H1 (cell line): ENCODE data around the gene IL1R1. TPM values are rescaled to one million over a fixed set of nuclear protein-coding genes. Genes with fewer than 3 reads are reported as not detected.

Experiments
- CTCF ChIA-PET: fragments of 300-600 bp; sonication (Branson Sonifier 250); formaldehyde crosslinking; loops from one replicate; lab custom pipeline; 2021; ENCODE audit not compliant: partially characterized antibody; lab: Charles Lee
- POLR2A ChIA-PET: fragments of 300-600 bp; sonication (Branson Sonifier 250); formaldehyde crosslinking; loops from one replicate; lab custom pipeline; 2021; ENCODE audit warnings: inconsistent platforms; ENCODE audit not compliant: partially characterized antibody; lab: Charles Lee
- DNase-seq, 2 experiments: peaks; one replicate each; pipeline versions ENCODE4 v3.0.0 to v3.0.0-alpha.2; 2010 to 2022; ENCODE audit warnings: low spot score in 2 of 2, low read depth in 1 of 2, mixed read lengths in 1 of 2
- FAIRE-seq: peaks from 2 replicates; lab custom pipeline; 2011; peaks lifted over from hg19 to GRCh38; lab: Jason Lieb, UNC
- H2AFZ ChIP-seq: 2 replicates; pipeline ENCODE4 v1.8.1; 2012; ENCODE audit warnings: low read length, inconsistent platforms
- H2AK5ac ChIP-seq: 2 replicates; pipeline ENCODE4 v1.6.1; 2013; ENCODE audit warnings: low read depth, low read length
- H2BK120ac ChIP-seq: replicated peaks from 2 replicates; pipeline ENCODE3; 2013; ENCODE audit warnings: low read depth, low read length, inconsistent platforms
- H2BK12ac ChIP-seq: 2 replicates; pipeline ENCODE4 v1.6.1; 2013; ENCODE audit warnings: low read depth, low read length
- H2BK15ac ChIP-seq: 2 replicates; pipeline ENCODE4 v1.6.1; 2013; ENCODE audit warnings: low read length
- H2BK20ac ChIP-seq: 2 replicates; pipeline ENCODE4 v1.6.1; 2013; ENCODE audit warnings: low read length
- H2BK5ac ChIP-seq: 2 replicates; pipeline ENCODE4 v1.6.1; 2013; ENCODE audit warnings: low read depth, low read length
- H3K14ac ChIP-seq: 2 replicates; pipeline ENCODE4 v1.6.1; 2013; ENCODE audit warnings: inconsistent platforms; ENCODE audit not compliant: insufficient read length
- H3K18ac ChIP-seq: 2 replicates; pipeline ENCODE4 v1.6.1; 2013; ENCODE audit warnings: low read length; ENCODE audit errors: extremely low read depth
- H3K23ac ChIP-seq: 2 replicates; pipeline ENCODE4 v1.6.1; 2013; ENCODE audit warnings: inconsistent platforms; ENCODE audit not compliant: insufficient read length
- H3K23me2 ChIP-seq: 2 replicates; pipeline ENCODE4 v1.6.1; 2013; ENCODE audit warnings: low read depth, low read length
- H3K27ac ChIP-seq: 2 replicates; pipeline ENCODE4 v1.6.1; 2011; ENCODE audit warnings: low read depth, low read length, inconsistent platforms
- H3K27me3 ChIP-seq, 4 experiments: replicated peaks in 1 of 4; 1 replicate in 1 of 4; 2 replicates in 3 of 4; pipeline versions ENCODE4 v1.6.1 to v1.8.1; 2011 to 2013; ENCODE audit warnings: low read length in 3 of 4, mild to moderate bottlenecking in 3 of 4, inconsistent platforms in 2 of 4, mixed read lengths in 2 of 4, moderate library complexity in 1 of 4; ENCODE audit not compliant: control insufficient read depth in 3 of 4, insufficient read depth in 3 of 4; ENCODE audit errors: extremely low read depth in 1 of 4
- H3K36me3 ChIP-seq, 4 experiments: 2 replicates each; pipeline versions ENCODE4 v1.6.1 to v1.8.1; 2011 to 2013; ENCODE audit warnings: mild to moderate bottlenecking in 4 of 4, low read length in 3 of 4, moderate library complexity in 2 of 4, control low read depth in 1 of 4, inconsistent platforms in 1 of 4; ENCODE audit not compliant: insufficient read depth in 4 of 4, control insufficient read depth in 2 of 4
- H3K4ac ChIP-seq: replicated peaks from 2 replicates; pipeline ENCODE3; 2013; ENCODE audit warnings: low read length, low read depth, mixed read lengths, inconsistent platforms; ENCODE audit not compliant: insufficient read length
- H3K4me1 ChIP-seq, 4 experiments: replicated peaks in 1 of 4; 1 replicate in 1 of 4; 2 replicates in 3 of 4; pipeline versions ENCODE4 v1.6.1 to v1.8.1; 2011 to 2013; ENCODE audit warnings: low read length in 3 of 4, inconsistent platforms in 2 of 4, mixed read lengths in 1 of 4; ENCODE audit not compliant: insufficient read depth in 4 of 4, control insufficient read depth in 3 of 4
- H3K4me2 ChIP-seq, 2 experiments: 2 replicates each; pipeline versions ENCODE4 v1.6.1 to v1.8.1; 2011 to 2013; ENCODE audit warnings: low read depth in 2 of 2, low read length in 2 of 2, control low read depth in 1 of 2, inconsistent platforms in 1 of 2, mild to moderate bottlenecking in 1 of 2; ENCODE audit not compliant: insufficient read depth in 1 of 2
- H3K4me3 ChIP-seq, 4 experiments: fragments of 200-600, 300-600 bp in 1 of 4; sonication (generic), shearing (Covaris generic), sonication (Bioruptor Twin) in 1 of 4; 2 replicates each; pipeline versions ENCODE4 v1.5.1 to v1.8.1; 2011 to 2016; ENCODE audit warnings: low read length in 4 of 4, low read depth in 3 of 4, control low read depth in 2 of 4, inconsistent platforms in 2 of 4, mild to moderate bottlenecking in 2 of 4, mixed read lengths in 1 of 4, moderate library complexity in 1 of 4; ENCODE audit not compliant: insufficient read depth in 2 of 4; ENCODE audit errors: extremely low read depth in 1 of 4
- H3K56ac ChIP-seq: replicated peaks from 2 replicates; pipeline ENCODE3; 2013; ENCODE audit warnings: low read depth, mild to moderate bottlenecking, mixed read lengths, low read length, inconsistent platforms; ENCODE audit not compliant: insufficient read length
- H3K79me1 ChIP-seq: 2 replicates; pipeline ENCODE4 v1.6.1; 2013; ENCODE audit warnings: low read depth, low read length, control low read depth
- H3K79me2 ChIP-seq, 2 experiments: 2 replicates each; pipeline versions ENCODE4 v1.6.1 to v1.8.1; 2012 to 2013; ENCODE audit warnings: low read length in 2 of 2, mild to moderate bottlenecking in 2 of 2, inconsistent platforms in 1 of 2; ENCODE audit not compliant: insufficient read depth in 2 of 2, control insufficient read depth in 1 of 2
- H3K9ac ChIP-seq, 4 experiments: replicated peaks in 1 of 4; 1 replicate in 1 of 4; 2 replicates in 3 of 4; pipeline versions ENCODE4 v1.6.1 to v1.8.1; 2011 to 2013; ENCODE audit warnings: low read depth in 3 of 4, low read length in 3 of 4, control low read depth in 2 of 4, mild to moderate bottlenecking in 2 of 4, moderate library complexity in 2 of 4, inconsistent platforms in 1 of 4; ENCODE audit errors: extremely low read depth in 1 of 4
- H3K9me3 ChIP-seq, 2 experiments: 2 replicates each; pipeline versions ENCODE4 v1.6.1 to v1.8.1; 2012 to 2013; ENCODE audit warnings: mild to moderate bottlenecking in 2 of 2, moderate library complexity in 2 of 2, control low read depth in 1 of 2, inconsistent platforms in 1 of 2, low read depth in 1 of 2, low read length in 1 of 2, mixed read lengths in 1 of 2; ENCODE audit not compliant: insufficient read depth in 2 of 2
- H4K20me1 ChIP-seq, 2 experiments: replicated peaks in 1 of 2; 2 replicates each; pipeline versions ENCODE3 to v1.8.1; 2011 to 2013; ENCODE audit warnings: inconsistent platforms in 2 of 2, low read length in 2 of 2, mild to moderate bottlenecking in 1 of 2; ENCODE audit not compliant: insufficient read depth in 2 of 2, control insufficient read depth in 1 of 2
- H4K5ac ChIP-seq: 2 replicates; pipeline ENCODE4 v1.6.1; 2013; ENCODE audit warnings: low read length, low read depth, mixed read lengths, inconsistent platforms; ENCODE audit not compliant: insufficient read length
- H4K8ac ChIP-seq: 2 replicates; pipeline ENCODE4 v1.8.0; 2013; ENCODE audit warnings: mild to moderate bottlenecking, moderate library complexity, low read length, inconsistent platforms; ENCODE audit not compliant: insufficient read depth; ENCODE audit errors: extremely low read depth
- H4K91ac ChIP-seq: replicated peaks from 2 replicates; pipeline ENCODE3; 2013; ENCODE audit warnings: low read length, mixed read lengths, inconsistent platforms; ENCODE audit not compliant: insufficient read length
- BACH1 ChIP-seq: IDR thresholded peaks from 2 replicates; pipeline ENCODE4 v1.6.1; 2012; ENCODE audit warnings: low read length, improper control_type of control experiment
- CEBPB ChIP-seq: IDR thresholded peaks from 2 replicates; pipeline ENCODE4 v1.6.1; 2012; ENCODE audit warnings: low read depth, low read length
- CTCF ChIP-seq, 3 experiments: IDR thresholded peaks; 1 replicate in 2 of 3; 2 replicates in 1 of 3; pipeline versions ENCODE4 v1.5.1 to v1.6.1; 2011; ENCODE audit warnings: low read length in 3 of 3, mild to moderate bottlenecking in 3 of 3, inconsistent platforms in 2 of 3, low read depth in 1 of 3, moderate library complexity in 1 of 3; ENCODE audit not compliant: insufficient read depth in 1 of 3; ENCODE audit errors: control extremely low read depth in 1 of 3
- EZH2 ChIP-seq: fragments of 200-600 bp; sonication (generic); IDR thresholded peaks from 2 replicates; pipeline ENCODE4 v1.7.1; 2012; ENCODE audit warnings: low read depth, mild to moderate bottlenecking, moderate library complexity, low read length, inconsistent platforms; ENCODE audit not compliant: severe bottlenecking
- JUND ChIP-seq: IDR thresholded peaks from 2 replicates; pipeline ENCODE4 v1.6.1; 2011; ENCODE audit warnings: mild to moderate bottlenecking, improper control_type of control experiment, low read length
- POLR2AphosphoS5 ChIP-seq: IDR thresholded peaks from 2 replicates; pipeline ENCODE4 v1.6.1; 2011; ENCODE audit warnings: low read depth, low read length
- RBBP5 ChIP-seq: IDR thresholded peaks from 2 replicates; pipeline ENCODE4 v1.7.1; 2012; ENCODE audit warnings: low read depth, mild to moderate bottlenecking, inconsistent platforms, low read length, moderate library complexity, borderline replicate concordance
- SUZ12 ChIP-seq: fragments of 200-600 bp; sonication (generic); IDR thresholded peaks from 2 replicates; pipeline ENCODE4 v1.6.1; 2012; ENCODE audit warnings: mild to moderate bottlenecking, inconsistent platforms, low read length, moderate library complexity, mixed read lengths
- TCF12 ChIP-seq: IDR thresholded peaks from 2 replicates; pipeline ENCODE4 v1.6.1; 2011; ENCODE audit warnings: low read depth, mild to moderate bottlenecking, low read length
- WGBS, 2 experiments: shearing (Covaris generic) in 1 of 2; methylation state at CpG; one replicate each; pipeline versions ENCODE4 v1.1.6 to v1.1.7; 2013 to 2015; ENCODE audit warnings: low lambda C conversion rate in 2 of 2, mixed read lengths in 2 of 2, inconsistent platforms in 1 of 2, low coverage in 1 of 2, missing lambda C conversion rate in 1 of 2; ENCODE audit not compliant: insufficient replicate concordance in 2 of 2, insufficient coverage in 1 of 2, insufficient read length in 1 of 2; ENCODE audit errors: extremely low coverage in 1 of 2, missing lambda C conversion rate in 1 of 2; 5-methylcytosine and 5-hydroxymethylcytosine counted together
- polyA plus RNA-seq, 7 experiments: library from polyadenylated mRNA; depleted of rRNA in 3 of 7; stranded (reverse) in 5 of 7; unstranded in 2 of 7; fragments of >200 nt in 5 of 7; fragments of 200-250 nt in 2 of 7; gene quantifications; 1 replicate in 5 of 7; 2 replicates in 1 of 7; 4 replicates in 1 of 7; pipeline versions ENCODE4 v1.2.1 to v1.2.3, GENCODE V29; 2011 to 2013; ENCODE audit warnings: missing spikeins in 2 of 7, mixed read lengths in 2 of 7
- total RNA-seq: library from RNA; stranded (reverse); fragmentation: NEBNext Ultra II Directional; extraction: Animal tissue kit (Norgen Biotek cat#: 25700); gene quantifications from 2 replicates; pipeline ENCODE4 v1.2.1, GENCODE V29; 2021

IL1R1 gene
- total and polyA plus RNA-seq, 2 of the 8 experiments (the other 6 are each of a cell fraction or from before 2014, with no cell fraction given) = 0.34 to 0.47 TPM

GRCh38 chr2:102224824-102225739, 82.5 kb downstream of the IL1R1 start:
- Histone ChIP-seq H3K23ac (no peak overlapping the region), H2BK120ac (no peak overlapping the region), H2BK15ac (no peak overlapping the region), H3K4ac (no peak overlapping the region), H3K18ac (no peak overlapping the region), H4K8ac (no peak overlapping the region), H3K9me3 (no peaks in the 10 kb centered on the region), H3K9ac (no peak overlapping the region), H3K36me3 (no peaks in the 10 kb centered on the region), H3K4me2 (no peak overlapping the region), H4K91ac (no peak overlapping the region), H2BK20ac (no peak overlapping the region), H3K14ac (no peak overlapping the region), H3K23me2 (no peaks in the 10 kb centered on the region), H2AK5ac (no peak overlapping the region), H3K79me2 (no peaks in the 10 kb centered on the region), H4K5ac (no peak overlapping the region), H3K79me1 (no peaks in the 10 kb centered on the region), H2BK5ac (no peak overlapping the region), H3K27me3 (no peaks in the 10 kb centered on the region), H3K27ac (no peak overlapping the region), H2BK12ac (no peak overlapping the region), H3K4me3 (no peak overlapping the region), H4K20me1 (no peaks in the 10 kb centered on the region), H3K4me1 (peaks cover 0 to 8% (median 4%) of the 10 kb centered on the region in 4 experiments; a peak in 5 of 7 replicates), H3K56ac (no peak overlapping the region), H2AFZ (no peak overlapping the region)
- no peak for FAIRE-seq
- WGBS, 2 experiments = 82% methylated on average over 8 of the region's 8 CpGs; no CpG with 5 or more reads in 1 of the 2 experiments
- no peak for TF ChIP-seq TCF12
- TF ChIP-seq CEBPB = no peak
- no peak for TF ChIP-seq EZH2
- TF ChIP-seq RBBP5 = no peak
- TF ChIP-seq POLR2AphosphoS5 = no peak
- no peak for TF ChIP-seq BACH1
- no peak for TF ChIP-seq CTCF (IDR thresholded peaks at IDR 0.05; ENCODE audit: control extremely low read depth in 1 of 3, insufficient read depth in 1 of 3, low read depth in 1 of 3, low read length in 3 of 3)
- no peak for TF ChIP-seq JUND
- no peak for TF ChIP-seq SUZ12
- no peak for DNase-seq
- ChIA-PET CTCF (interaction anchor here (0.7 to 1.7 kb wide), 3 partner anchors 9 to 219 kb away, joined by 3 to 4 read pairs (median 3); no protein-coding TSS in a partner anchor), POLR2A (no interaction called here)
